ENCODE data around the gene ZNF529. TPM values are rescaled to one million over a fixed set of nuclear protein-coding genes. Genes with fewer than 3 reads are reported as not detected.
"Not testable (repeated sequence)": the region's sequence is repeated elsewhere in the genome, so short reads cannot be mapped to it uniquely, and the experiment has no call there.

Gene ZNF529
- total and polyA plus RNA-seq, 2 experiments from 2014 or later = 6.3 to 15.0 TPM

- in situ Hi-C loops (cut with MboI) = no loop called here
- Histone ChIP-seq H3F3A (ENCODE audit: insufficient read depth) (no peaks in the 10 kb centered on the region; the same call in 1 of the 2 replicates), H3K9ac (peak overlapping the region; percentile 86), H3K79me2 (ENCODE audit: insufficient read depth) (peaks cover 32% of the 10 kb centered on the region), H3K4me2 (ENCODE audit: unreplicated experiment) (peak overlapping the region; percentile 90), H3K4me3 (peak overlapping the region; percentile 97), H3K4me1 (ENCODE audit: insufficient read depth) (0 out of 2 replicates have a peak, but pooled peaks cover 4% of the 10 kb centered on the region), H4K20me1 (ENCODE audit: insufficient read depth) (no peaks in the 10 kb centered on the region), H3K9me3 (ENCODE audit: low read depth) (no peaks in the 10 kb centered on the region), H3K27ac (peak overlapping the region; percentile 61), H3K27me3 (replicated peaks; ENCODE audit: insufficient read depth) (no peaks in the 10 kb centered on the region), H3K9me2 (ENCODE audit: insufficient read depth) (no peaks in the 10 kb centered on the region), H2AFZ (peak overlapping the region; percentile 96), H3K36me3 (ENCODE audit: low read depth) (no peaks in the 10 kb centered on the region)
- DNase-seq = peak; percentile 77
- TF ChIP-seq EZH2 (IDR thresholded peaks at IDR 0.05; ENCODE audit: insufficient read depth, poor library complexity, severe bottlenecking) = no peak
- TF ChIP-seq EZH2phosphoT487 (IDR thresholded peaks at IDR 0.05; ENCODE audit: insufficient read depth, low read depth) = no peak
- WGBS, 2 experiments (ENCODE audit: low coverage in 1 of 2, low lambda C conversion rate in 2 of 2, missing lambda C conversion rate in 2 of 2) = 1% methylated on average over 18 to 21 of the region's 21 CpGs
Observed at GRCh38 chr19:36604656-36605100, 31.6 kb upstream of the ZNF529 start.

GRCh38 chr19:36602681-36603080, 29.6 kb upstream of the ZNF529 start:
- H3K9ac ChIP-seq; in situ Hi-C loops (cut with MboI); H3K4me3 ChIP-seq; H3K27me3 ChIP-seq (replicated peaks; ENCODE audit: insufficient read depth); DNase-seq; H3K9me2 ChIP-seq (ENCODE audit: insufficient read depth); H3F3A ChIP-seq (ENCODE audit: insufficient read depth); H3K4me2 ChIP-seq (ENCODE audit: unreplicated experiment); H3K4me1 ChIP-seq (ENCODE audit: insufficient read depth); H4K20me1 ChIP-seq (ENCODE audit: insufficient read depth); H3K9me3 ChIP-seq (ENCODE audit: low read depth); H3K36me3 ChIP-seq (ENCODE audit: low read depth); H2AFZ ChIP-seq; H3K27ac ChIP-seq: not testable (repeated sequence)
- H3K79me2 ChIP-seq (ENCODE audit: insufficient read depth) = peaks cover 35% of the 10 kb centered on the region
- 80 to 82% methylated on average over 10 of the region's 10 CpGs for whole genome bisulfite sequencing, 2 experiments (ENCODE audit: low coverage in 1 of 2, low lambda C conversion rate in 2 of 2, missing lambda C conversion rate in 2 of 2)

GRCh38 chr19:36579255-36579654, 6.2 kb upstream of the ZNF529 start:
- no peak overlapping the region for H3K4me3 ChIP-seq
- H3K9me2 ChIP-seq (ENCODE audit: insufficient read depth) = no peaks in the 10 kb centered on the region; the same call in 1 of the 2 replicates
- peaks cover 72% of the 10 kb centered on the region for H3K79me2 ChIP-seq (ENCODE audit: insufficient read depth)
- TF ChIP-seq EZH2phosphoT487 (IDR thresholded peaks at IDR 0.05; ENCODE audit: insufficient read depth, low read depth) (no peak), EZH2 (IDR thresholded peaks at IDR 0.05; ENCODE audit: insufficient read depth, poor library complexity, severe bottlenecking) (no peak)
- in situ Hi-C loops (cut with MboI) = no loop called here
- 0 out of 2 replicates have a peak, but pooled peaks cover 7% of the 10 kb centered on the region for H3F3A ChIP-seq (ENCODE audit: insufficient read depth)
- H2AFZ ChIP-seq = no peak overlapping the region
- no peaks in the 10 kb centered on the region for H3K9me3 ChIP-seq (ENCODE audit: low read depth)
- H3K4me1 ChIP-seq (ENCODE audit: insufficient read depth) = peaks cover 4% of the 10 kb centered on the region; the same call in 1 of the 2 replicates
- H3K4me2 ChIP-seq (ENCODE audit: unreplicated experiment) = no peak overlapping the region
- DNase-seq = no peak
- no peak overlapping the region for H3K9ac ChIP-seq
- H3K27ac ChIP-seq = no peak overlapping the region
- no peaks in the 10 kb centered on the region for H3K27me3 ChIP-seq (replicated peaks; ENCODE audit: insufficient read depth)
- H3K36me3 ChIP-seq (ENCODE audit: low read depth) = peaks cover 44% of the 10 kb centered on the region
- H4K20me1 ChIP-seq (ENCODE audit: insufficient read depth) = no peaks in the 10 kb centered on the region

GRCh38 chr19:36577271-36577996, 4.3 kb upstream of the ZNF529 start:
- Histone ChIP-seq H3K4me1 (ENCODE audit: insufficient read depth) (peaks cover 6% of the 10 kb centered on the region; the same call in 1 of the 2 replicates), H3K9me3 (ENCODE audit: low read depth) (no peaks in the 10 kb centered on the region), H3K79me2 (ENCODE audit: insufficient read depth) (peaks cover 83% of the 10 kb centered on the region), H3F3A (ENCODE audit: insufficient read depth) (no peaks in the 10 kb centered on the region), H3K27me3 (replicated peaks; ENCODE audit: insufficient read depth) (no peaks in the 10 kb centered on the region), H2AFZ (no peak overlapping the region), H3K9me2 (ENCODE audit: insufficient read depth) (no peaks in the 10 kb centered on the region; the same call in 1 of the 2 replicates), H3K36me3 (ENCODE audit: low read depth) (peaks cover 44% of the 10 kb centered on the region), H3K9ac (no peak overlapping the region), H3K27ac (no peak overlapping the region), H4K20me1 (ENCODE audit: insufficient read depth) (no peaks in the 10 kb centered on the region), H3K4me2 (ENCODE audit: unreplicated experiment) (no peak overlapping the region), H3K4me3 (no peak overlapping the region)
- TF ChIP-seq EZH2phosphoT487 (IDR thresholded peaks at IDR 0.05; ENCODE audit: insufficient read depth, low read depth) (no peak), EZH2 (IDR thresholded peaks at IDR 0.05; ENCODE audit: insufficient read depth, poor library complexity, severe bottlenecking) (no peak)
- in situ Hi-C loops (cut with MboI) = no loop called here
- no peak for DNase-seq
- WGBS, 2 experiments (ENCODE audit: low coverage in 1 of 2, low lambda C conversion rate in 2 of 2, missing lambda C conversion rate in 2 of 2) = 94% methylated on average over 3 of the region's 3 CpGs
